H1 (cell line): ENCODE measurements around the gene ZBTB40. TPM values are rescaled to one million over a fixed set of nuclear protein-coding genes. Genes with fewer than 3 reads are reported as not detected.
A peak's percentile ranks its signal among the peaks of the same experiment; 100 is the strongest.

Experiments
- CTCF ChIA-PET: fragments of 300-600 bp; sonication (Branson Sonifier 250); formaldehyde crosslinking; loops from one replicate; lab custom pipeline; 2021; ENCODE audit not compliant: partially characterized antibody; lab: Charles Lee
- POLR2A ChIA-PET: fragments of 300-600 bp; sonication (Branson Sonifier 250); formaldehyde crosslinking; loops from one replicate; lab custom pipeline; 2021; ENCODE audit warnings: inconsistent platforms; ENCODE audit not compliant: partially characterized antibody; lab: Charles Lee
- DNase-seq, 2 experiments: peaks; one replicate each; pipeline versions ENCODE4 v3.0.0 to v3.0.0-alpha.2; 2010 to 2022; ENCODE audit warnings: low spot score in 2 of 2, low read depth in 1 of 2, mixed read lengths in 1 of 2
- FAIRE-seq: peaks from 2 replicates; lab custom pipeline; 2011; peaks lifted over from hg19 to GRCh38; lab: Jason Lieb, UNC
- H2AFZ ChIP-seq: 2 replicates; pipeline ENCODE4 v1.8.1; 2012; ENCODE audit warnings: low read length, inconsistent platforms
- H2AK5ac ChIP-seq: 2 replicates; pipeline ENCODE4 v1.6.1; 2013; ENCODE audit warnings: low read depth, low read length
- H2BK120ac ChIP-seq: replicated peaks from 2 replicates; pipeline ENCODE3; 2013; ENCODE audit warnings: low read depth, low read length, inconsistent platforms
- H2BK12ac ChIP-seq: 2 replicates; pipeline ENCODE4 v1.6.1; 2013; ENCODE audit warnings: low read depth, low read length
- H2BK15ac ChIP-seq: 2 replicates; pipeline ENCODE4 v1.6.1; 2013; ENCODE audit warnings: low read length
- H2BK20ac ChIP-seq: 2 replicates; pipeline ENCODE4 v1.6.1; 2013; ENCODE audit warnings: low read length
- H2BK5ac ChIP-seq: 2 replicates; pipeline ENCODE4 v1.6.1; 2013; ENCODE audit warnings: low read depth, low read length
- H3K14ac ChIP-seq: 2 replicates; pipeline ENCODE4 v1.6.1; 2013; ENCODE audit warnings: inconsistent platforms; ENCODE audit not compliant: insufficient read length
- H3K18ac ChIP-seq: 2 replicates; pipeline ENCODE4 v1.6.1; 2013; ENCODE audit warnings: low read length; ENCODE audit errors: extremely low read depth
- H3K23ac ChIP-seq: 2 replicates; pipeline ENCODE4 v1.6.1; 2013; ENCODE audit warnings: inconsistent platforms; ENCODE audit not compliant: insufficient read length
- H3K23me2 ChIP-seq: 2 replicates; pipeline ENCODE4 v1.6.1; 2013; ENCODE audit warnings: low read depth, low read length
- H3K27ac ChIP-seq: 2 replicates; pipeline ENCODE4 v1.6.1; 2011; ENCODE audit warnings: low read depth, low read length, inconsistent platforms
- H3K27me3 ChIP-seq, 4 experiments: replicated peaks in 1 of 4; 1 replicate in 1 of 4; 2 replicates in 3 of 4; pipeline versions ENCODE4 v1.6.1 to v1.8.1; 2011 to 2013; ENCODE audit warnings: low read length in 3 of 4, mild to moderate bottlenecking in 3 of 4, inconsistent platforms in 2 of 4, mixed read lengths in 2 of 4, moderate library complexity in 1 of 4; ENCODE audit not compliant: control insufficient read depth in 3 of 4, insufficient read depth in 3 of 4; ENCODE audit errors: extremely low read depth in 1 of 4
- H3K36me3 ChIP-seq, 4 experiments: 2 replicates each; pipeline versions ENCODE4 v1.6.1 to v1.8.1; 2011 to 2013; ENCODE audit warnings: mild to moderate bottlenecking in 4 of 4, low read length in 3 of 4, moderate library complexity in 2 of 4, control low read depth in 1 of 4, inconsistent platforms in 1 of 4; ENCODE audit not compliant: insufficient read depth in 4 of 4, control insufficient read depth in 2 of 4
- H3K4ac ChIP-seq: replicated peaks from 2 replicates; pipeline ENCODE3; 2013; ENCODE audit warnings: low read length, low read depth, mixed read lengths, inconsistent platforms; ENCODE audit not compliant: insufficient read length
- H3K4me1 ChIP-seq, 4 experiments: replicated peaks in 1 of 4; 1 replicate in 1 of 4; 2 replicates in 3 of 4; pipeline versions ENCODE4 v1.6.1 to v1.8.1; 2011 to 2013; ENCODE audit warnings: low read length in 3 of 4, inconsistent platforms in 2 of 4, mixed read lengths in 1 of 4; ENCODE audit not compliant: insufficient read depth in 4 of 4, control insufficient read depth in 3 of 4
- H3K4me2 ChIP-seq, 2 experiments: 2 replicates each; pipeline versions ENCODE4 v1.6.1 to v1.8.1; 2011 to 2013; ENCODE audit warnings: low read depth in 2 of 2, low read length in 2 of 2, control low read depth in 1 of 2, inconsistent platforms in 1 of 2, mild to moderate bottlenecking in 1 of 2; ENCODE audit not compliant: insufficient read depth in 1 of 2
- H3K4me3 ChIP-seq, 4 experiments: fragments of 200-600, 300-600 bp in 1 of 4; sonication (generic), shearing (Covaris generic), sonication (Bioruptor Twin) in 1 of 4; 2 replicates each; pipeline versions ENCODE4 v1.5.1 to v1.8.1; 2011 to 2016; ENCODE audit warnings: low read length in 4 of 4, low read depth in 3 of 4, control low read depth in 2 of 4, inconsistent platforms in 2 of 4, mild to moderate bottlenecking in 2 of 4, mixed read lengths in 1 of 4, moderate library complexity in 1 of 4; ENCODE audit not compliant: insufficient read depth in 2 of 4; ENCODE audit errors: extremely low read depth in 1 of 4
- H3K56ac ChIP-seq: replicated peaks from 2 replicates; pipeline ENCODE3; 2013; ENCODE audit warnings: low read depth, mild to moderate bottlenecking, mixed read lengths, low read length, inconsistent platforms; ENCODE audit not compliant: insufficient read length
- H3K79me1 ChIP-seq: 2 replicates; pipeline ENCODE4 v1.6.1; 2013; ENCODE audit warnings: low read depth, low read length, control low read depth
- H3K79me2 ChIP-seq, 2 experiments: 2 replicates each; pipeline versions ENCODE4 v1.6.1 to v1.8.1; 2012 to 2013; ENCODE audit warnings: low read length in 2 of 2, mild to moderate bottlenecking in 2 of 2, inconsistent platforms in 1 of 2; ENCODE audit not compliant: insufficient read depth in 2 of 2, control insufficient read depth in 1 of 2
- H3K9ac ChIP-seq, 4 experiments: replicated peaks in 1 of 4; 1 replicate in 1 of 4; 2 replicates in 3 of 4; pipeline versions ENCODE4 v1.6.1 to v1.8.1; 2011 to 2013; ENCODE audit warnings: low read depth in 3 of 4, low read length in 3 of 4, control low read depth in 2 of 4, mild to moderate bottlenecking in 2 of 4, moderate library complexity in 2 of 4, inconsistent platforms in 1 of 4; ENCODE audit errors: extremely low read depth in 1 of 4
- H3K9me3 ChIP-seq, 2 experiments: 2 replicates each; pipeline versions ENCODE4 v1.6.1 to v1.8.1; 2012 to 2013; ENCODE audit warnings: mild to moderate bottlenecking in 2 of 2, moderate library complexity in 2 of 2, control low read depth in 1 of 2, inconsistent platforms in 1 of 2, low read depth in 1 of 2, low read length in 1 of 2, mixed read lengths in 1 of 2; ENCODE audit not compliant: insufficient read depth in 2 of 2
- H4K20me1 ChIP-seq, 2 experiments: replicated peaks in 1 of 2; 2 replicates each; pipeline versions ENCODE3 to v1.8.1; 2011 to 2013; ENCODE audit warnings: inconsistent platforms in 2 of 2, low read length in 2 of 2, mild to moderate bottlenecking in 1 of 2; ENCODE audit not compliant: insufficient read depth in 2 of 2, control insufficient read depth in 1 of 2
- H4K5ac ChIP-seq: 2 replicates; pipeline ENCODE4 v1.6.1; 2013; ENCODE audit warnings: low read length, low read depth, mixed read lengths, inconsistent platforms; ENCODE audit not compliant: insufficient read length
- H4K8ac ChIP-seq: 2 replicates; pipeline ENCODE4 v1.8.0; 2013; ENCODE audit warnings: mild to moderate bottlenecking, moderate library complexity, low read length, inconsistent platforms; ENCODE audit not compliant: insufficient read depth; ENCODE audit errors: extremely low read depth
- H4K91ac ChIP-seq: replicated peaks from 2 replicates; pipeline ENCODE3; 2013; ENCODE audit warnings: low read length, mixed read lengths, inconsistent platforms; ENCODE audit not compliant: insufficient read length
- BRCA1 ChIP-seq: IDR thresholded peaks from 2 replicates; pipeline ENCODE4 v1.6.1; 2012; ENCODE audit warnings: low read depth, low read length, improper control_type of control experiment
- CHD1 ChIP-seq: IDR thresholded peaks from 2 replicates; pipeline ENCODE4 v1.6.1; 2012; ENCODE audit warnings: low read depth, low read length, improper control_type of control experiment
- JUN ChIP-seq: IDR thresholded peaks from 2 replicates; pipeline ENCODE4 v1.6.1; 2011; ENCODE audit warnings: low read depth, mild to moderate bottlenecking, improper control_type of control experiment, low read length
- KDM1A ChIP-seq: fragments of 200-600, 300-600 bp; sonication (generic); IDR thresholded peaks from 2 replicates; pipeline ENCODE4 v1.7.1; 2016; ENCODE audit warnings: mild to moderate bottlenecking, low read length, borderline replicate concordance
- KDM4A ChIP-seq: IDR thresholded peaks from one replicate; pipeline ENCODE4 v1.7.1; 2012; ENCODE audit warnings: low read depth, mild to moderate bottlenecking, moderate library complexity, low read length, inconsistent platforms; ENCODE audit not compliant: severe bottlenecking
- MAX ChIP-seq: IDR thresholded peaks from 2 replicates; pipeline ENCODE4 v1.6.1; 2012; ENCODE audit warnings: inconsistent platforms
- NRF1 ChIP-seq: IDR thresholded peaks from 2 replicates; pipeline ENCODE4 v1.6.1; 2011; ENCODE audit warnings: mild to moderate bottlenecking, low read depth, low read length, improper control_type of control experiment
- POU5F1 ChIP-seq: IDR thresholded peaks from 2 replicates; pipeline ENCODE4 v1.6.1; 2011; ENCODE audit warnings: low read depth, mild to moderate bottlenecking, low read length, moderate library complexity
- SIN3A ChIP-seq, 2 experiments: IDR thresholded peaks in 1 of 2; conservative IDR thresholded peaks in 1 of 2; 2 replicates each; pipeline ENCODE4 v1.6.1; 2011 to 2012; ENCODE audit warnings: low read length in 2 of 2, improper control_type of control experiment in 1 of 2, low read depth in 1 of 2, mild to moderate bottlenecking in 1 of 2
- SRF ChIP-seq: IDR thresholded peaks from 2 replicates; pipeline ENCODE4 v1.6.1; 2011; ENCODE audit warnings: mild to moderate bottlenecking, low read depth, low read length, moderate library complexity
- USF2 ChIP-seq: IDR thresholded peaks from 2 replicates; pipeline ENCODE4 v1.6.1; 2011; ENCODE audit warnings: low read length, improper control_type of control experiment
- WGBS, 2 experiments: shearing (Covaris generic) in 1 of 2; methylation state at CpG; one replicate each; pipeline versions ENCODE4 v1.1.6 to v1.1.7; 2013 to 2015; ENCODE audit warnings: low lambda C conversion rate in 2 of 2, mixed read lengths in 2 of 2, inconsistent platforms in 1 of 2, low coverage in 1 of 2, missing lambda C conversion rate in 1 of 2; ENCODE audit not compliant: insufficient replicate concordance in 2 of 2, insufficient coverage in 1 of 2, insufficient read length in 1 of 2; ENCODE audit errors: extremely low coverage in 1 of 2, missing lambda C conversion rate in 1 of 2; 5-methylcytosine and 5-hydroxymethylcytosine counted together
- polyA plus RNA-seq, 7 experiments: library from polyadenylated mRNA; depleted of rRNA in 3 of 7; stranded (reverse) in 5 of 7; unstranded in 2 of 7; fragments of >200 nt in 5 of 7; fragments of 200-250 nt in 2 of 7; gene quantifications; 1 replicate in 5 of 7; 2 replicates in 1 of 7; 4 replicates in 1 of 7; pipeline versions ENCODE4 v1.2.1 to v1.2.3, GENCODE V29; 2011 to 2013; ENCODE audit warnings: missing spikeins in 2 of 7, mixed read lengths in 2 of 7
- total RNA-seq: library from RNA; stranded (reverse); fragmentation: NEBNext Ultra II Directional; extraction: Animal tissue kit (Norgen Biotek cat#: 25700); gene quantifications from 2 replicates; pipeline ENCODE4 v1.2.1, GENCODE V29; 2021

The ZBTB40 gene
- total and polyA plus RNA-seq, 2 of the 8 experiments (the other 6 are each of a cell fraction or from before 2014, with no cell fraction given): 3.1 to 19.3 TPM

GRCh38 chr1:22453181-22453580, 1.5 kb downstream of the ZBTB40 start:
- no peak overlapping the region for H2BK15ac ChIP-seq
- ChIA-PET CTCF (interaction anchor here (0.8 to 1.7 kb wide), 7 partner anchors 11 to 190 kb away, joined by 3 to 7 read pairs (median 3); no protein-coding TSS in a partner anchor), POLR2A (interaction anchor here (1.3 to 2.1 kb wide), 3 partner anchors 10 to 14 kb away, joined by 4 to 6 read pairs (median 5); no protein-coding TSS in a partner anchor)
- no peak overlapping the region for H3K27ac ChIP-seq
- H3K36me3 ChIP-seq: no peaks in the 10 kb centered on the region
- no peak overlapping the region for H3K23ac ChIP-seq
- H4K91ac ChIP-seq: no peak overlapping the region
- no peak for FAIRE-seq
- H3K79me2 ChIP-seq: peaks cover 0 to 43% of the 10 kb centered on the region in 2 experiments; a peak in 3 of 4 replicates
- H3K27me3 ChIP-seq: no peaks in the 10 kb centered on the region
- H4K20me1 ChIP-seq: peaks cover 0 to 2% of the 10 kb centered on the region in 2 experiments
- no peak overlapping the region for H4K8ac ChIP-seq
- H4K5ac ChIP-seq: no peak overlapping the region
- H3K23me2 ChIP-seq: peaks cover 7% of the 10 kb centered on the region
- peaks cover 0 to 11% (median 3%) of the 10 kb centered on the region in 4 experiments; a peak in 3 of 7 replicates for H3K4me1 ChIP-seq
- H3K4ac ChIP-seq: no peak overlapping the region
- TF ChIP-seq KDM1A: no peak
- TF ChIP-seq BRCA1: no peak
- TF ChIP-seq USF2: no peak
- no peak for TF ChIP-seq JUN
- no peak for TF ChIP-seq POU5F1
- no peak for TF ChIP-seq SIN3A (conservative IDR thresholded peaks at IDR 0.05 in 1 of 2, IDR thresholded peaks at IDR 0.05 in 1 of 2; ENCODE audit: low read depth in 1 of 2, low read length in 2 of 2)
- TF ChIP-seq NRF1: no peak
- no peak for TF ChIP-seq KDM4A
- no peak for TF ChIP-seq SRF
- no peak for TF ChIP-seq MAX
- TF ChIP-seq CHD1: no peak
- H3K14ac ChIP-seq: no peak overlapping the region
- H3K18ac ChIP-seq: no peak overlapping the region
- H2BK5ac ChIP-seq: no peak overlapping the region
- H3K4me2 ChIP-seq: peak overlapping the region; percentile 81 to 98; a peak in 1 of 4 replicates
- WGBS, 2 experiments: 71% methylated on average over 2 of the region's 2 CpGs; no CpG with 5 or more reads in 1 of the 2 experiments
- H3K56ac ChIP-seq: no peak overlapping the region
- H2AFZ ChIP-seq: no peak overlapping the region
- no peak overlapping the region for H2BK120ac ChIP-seq
- H2BK20ac ChIP-seq: no peak overlapping the region
- H3K79me1 ChIP-seq: peaks cover 2% of the 10 kb centered on the region; the same call in 1 of the 2 replicates
- no peak overlapping the region for H2BK12ac ChIP-seq
- no peak overlapping the region for H2AK5ac ChIP-seq
- H3K9ac ChIP-seq: no peak overlapping the region
- no peak overlapping the region for H3K4me3 ChIP-seq
- DNase-seq: no peak
- no peaks in the 10 kb centered on the region; a peak in 1 of 4 replicates for H3K9me3 ChIP-seq
